DMS153 (cell line): Measurements from ENCODE around the gene PKP4.
"Not testable (repeated sequence)": the region's sequence is repeated elsewhere in the genome, so short reads cannot be mapped to it uniquely, and the experiment has no call there.

Source experiments
- DNase-seq: peaks from one replicate; lab custom pipeline; 2025; lab: John Stamatoyannopoulos, UW

Gene PKP4

GRCh38 chr2:158686210-158686691 is 229.5 kb downstream of the PKP4 start:
- no peak for DNase-seq

- DNase-seq, result no peak
Measured at GRCh38 chr2:158687315-158687714, 230.6 kb downstream of the PKP4 start.

GRCh38 chr2:158688721-158689120 is 232.0 kb downstream of the PKP4 start:
- no peak for DNase-seq

- no peak for DNase-seq
Measured at GRCh38 chr2:158689391-158689790, 232.6 kb downstream of the PKP4 start.

DNA sequence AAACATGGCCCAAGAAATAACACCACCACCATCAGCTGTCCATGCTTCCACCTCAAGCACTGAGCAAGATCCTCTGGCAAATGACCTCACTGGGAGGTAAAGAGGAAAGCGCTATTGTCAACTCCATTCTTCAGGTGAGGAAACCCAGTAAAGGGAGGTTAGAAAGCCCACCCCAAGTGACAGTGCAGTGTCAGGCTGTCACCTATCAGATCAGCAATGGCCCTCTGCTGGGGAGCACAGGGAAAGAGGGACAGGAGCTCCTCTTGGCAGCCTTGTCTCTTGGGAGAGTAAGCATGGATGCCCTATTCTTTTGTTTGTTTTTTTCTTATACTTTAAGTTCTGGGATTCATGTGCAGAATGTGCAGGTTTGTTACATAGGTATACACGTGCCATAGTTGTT is 234.1 kb downstream of the PKP4 start:
- DNase-seq, result no peak

DNA sequence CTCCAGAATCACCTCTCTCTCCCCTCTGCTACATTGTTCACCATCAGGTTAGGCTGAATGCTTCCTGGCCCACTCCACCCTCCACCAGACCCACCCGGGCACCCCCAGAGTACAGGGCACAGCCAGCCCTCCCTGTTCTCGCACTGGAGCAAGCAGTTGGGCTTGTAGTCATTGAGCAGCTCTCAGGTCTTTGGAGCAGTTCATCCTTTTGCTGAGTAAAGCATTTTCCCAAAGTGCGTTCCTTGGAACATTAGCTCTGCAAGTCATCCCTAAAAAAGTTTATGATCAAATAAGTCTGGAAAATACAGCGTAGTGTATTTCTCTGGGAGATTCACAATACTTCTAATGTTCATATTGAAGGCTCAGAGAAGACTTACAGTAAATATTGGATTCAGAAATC is 234.9 kb downstream of the PKP4 start:
- no peak for DNase-seq

GRCh38 chr2:158692372-158693103 is 235.8 kb downstream of the PKP4 start:
- DNase-seq, result no peak

DNA sequence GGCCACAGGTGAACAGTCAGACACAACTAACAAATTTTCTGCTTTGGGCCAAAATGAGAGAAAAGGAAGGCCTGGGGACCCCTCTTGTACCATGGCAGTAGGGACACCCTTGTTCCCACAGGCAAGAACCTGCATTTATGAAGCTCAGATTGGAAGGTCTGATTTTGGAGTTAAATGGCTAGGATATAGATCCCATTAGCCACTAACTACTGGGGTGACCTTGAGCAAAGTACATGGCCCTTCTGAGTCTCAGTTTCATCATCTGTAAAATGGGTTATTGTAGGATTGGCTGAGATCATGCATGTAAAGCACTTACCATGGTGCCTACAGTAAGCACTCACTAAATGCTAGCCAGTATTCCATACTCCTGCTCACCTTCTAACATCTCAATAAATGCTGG is 236.7 kb downstream of the PKP4 start:
- no peak for DNase-seq

DNA sequence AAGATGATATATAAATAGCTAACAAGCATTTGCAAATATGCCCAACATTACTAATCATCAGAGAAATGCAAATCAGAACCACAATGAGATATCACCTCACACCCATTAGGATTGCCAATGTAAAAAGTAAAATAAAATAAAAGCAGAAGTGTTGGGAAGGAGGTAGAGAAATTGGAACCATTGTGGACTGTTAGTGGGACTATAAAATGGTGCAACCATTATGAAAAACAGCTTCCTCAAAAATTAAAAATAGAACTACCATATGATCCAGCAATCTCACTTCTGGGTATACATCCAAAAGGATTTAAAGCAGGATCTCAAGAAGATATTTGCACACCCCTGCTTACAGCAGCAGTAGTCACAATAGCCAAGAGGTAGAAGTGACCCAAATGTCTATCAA is 238.6 kb downstream of the PKP4 start:
- no peak for DNase-seq

- not testable (repeated sequence) for DNase-seq
Measured at GRCh38 chr2:158695744-158696143, 239.0 kb downstream of the PKP4 start.

DNA sequence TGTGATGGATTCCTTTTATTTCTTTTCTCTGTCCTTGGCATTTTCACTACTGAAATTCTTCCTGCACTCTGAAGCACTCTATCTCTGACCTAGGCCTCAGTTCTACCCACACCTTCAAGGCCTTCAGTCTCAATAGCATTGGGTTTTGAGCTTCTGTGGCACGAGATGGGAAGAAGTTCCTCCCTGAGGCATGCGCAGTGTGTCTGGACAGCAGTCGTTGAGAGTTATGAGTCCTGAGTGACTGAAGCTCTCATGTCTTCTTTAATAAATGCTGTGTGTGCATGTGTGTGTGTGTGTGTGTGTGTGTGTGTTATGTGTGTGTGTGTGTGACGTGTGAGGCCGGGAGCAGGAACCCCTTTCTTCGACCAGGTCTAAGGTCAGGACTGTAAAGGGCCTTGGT is 242.6 kb downstream of the PKP4 start:
- no peak for DNase-seq

- no peak for DNase-seq
Measured at GRCh38 chr2:158701101-158701500, 244.3 kb downstream of the PKP4 start.

GRCh38 chr2:158702740-158703139 is 246.0 kb downstream of the PKP4 start:
- no peak for DNase-seq

DNA sequence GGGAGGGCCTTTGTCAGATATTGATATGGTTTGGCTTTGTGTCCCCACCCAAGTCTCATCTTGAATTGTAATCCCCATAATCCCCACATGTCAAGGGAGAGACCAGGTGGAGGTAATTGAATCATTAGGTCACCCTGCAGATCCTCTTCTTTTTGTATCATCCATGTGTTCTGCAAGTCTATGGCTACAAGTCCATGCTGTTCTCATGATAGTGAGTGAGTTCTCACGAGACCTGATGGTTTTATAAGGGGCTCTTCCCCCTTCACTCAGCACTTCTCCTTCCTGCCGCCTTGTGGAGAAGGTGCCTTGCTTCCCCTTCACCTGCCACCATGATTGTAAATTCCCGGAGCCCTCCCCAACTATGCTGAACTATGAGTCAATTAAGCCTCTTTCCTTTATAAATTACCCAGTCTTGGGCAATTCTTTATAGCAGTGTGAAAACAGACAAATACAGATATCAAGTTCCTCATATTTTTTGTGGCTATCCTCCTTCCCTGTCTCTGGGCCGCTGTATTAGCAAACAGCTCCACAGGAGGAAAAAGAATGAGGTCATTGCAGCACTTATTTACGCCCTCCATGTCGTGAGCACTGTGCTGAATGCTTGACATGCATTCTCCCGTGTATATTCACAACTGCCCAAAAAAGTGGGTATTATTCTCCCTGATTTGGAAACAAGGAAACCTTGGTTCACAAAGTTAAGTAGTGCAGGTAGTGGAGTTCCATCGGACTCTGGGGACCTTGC is 248.1 kb downstream of the PKP4 start:
- DNase-seq, result not testable (repeated sequence)

GRCh38 chr2:158712791-158713522 is 256.2 kb downstream of the PKP4 start:
- DNase-seq, result no peak

DNA sequence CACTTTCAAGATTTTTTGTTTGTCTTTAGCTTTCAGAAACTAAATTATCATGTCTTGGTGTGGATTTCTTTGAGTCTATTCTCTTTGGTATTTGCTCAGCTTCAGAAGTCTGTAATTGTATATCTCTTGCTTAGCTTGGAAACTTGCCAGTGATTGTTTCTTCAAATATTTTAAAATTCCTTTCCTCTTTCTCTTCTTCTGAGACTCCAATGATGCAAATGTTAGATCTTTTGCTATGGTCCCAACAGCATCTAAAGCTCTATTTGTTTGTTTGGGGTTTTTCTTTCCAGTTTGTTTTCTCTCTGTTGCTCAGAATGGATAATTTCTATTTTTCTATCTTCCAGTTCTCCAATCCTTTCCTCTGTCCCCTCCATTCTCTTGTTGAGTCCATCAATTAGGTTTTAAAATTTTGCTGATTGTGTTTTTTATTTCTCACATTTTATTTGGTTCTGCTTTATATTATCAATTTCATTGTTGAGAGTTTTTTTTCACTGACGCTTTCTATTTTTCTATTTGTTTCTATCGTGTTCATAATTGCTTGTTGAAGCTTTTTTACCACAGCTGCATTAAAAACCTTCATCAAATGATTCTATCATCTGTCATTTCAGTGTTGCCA is 256.9 kb downstream of the PKP4 start:
- DNase-seq, result no peak

DNA sequence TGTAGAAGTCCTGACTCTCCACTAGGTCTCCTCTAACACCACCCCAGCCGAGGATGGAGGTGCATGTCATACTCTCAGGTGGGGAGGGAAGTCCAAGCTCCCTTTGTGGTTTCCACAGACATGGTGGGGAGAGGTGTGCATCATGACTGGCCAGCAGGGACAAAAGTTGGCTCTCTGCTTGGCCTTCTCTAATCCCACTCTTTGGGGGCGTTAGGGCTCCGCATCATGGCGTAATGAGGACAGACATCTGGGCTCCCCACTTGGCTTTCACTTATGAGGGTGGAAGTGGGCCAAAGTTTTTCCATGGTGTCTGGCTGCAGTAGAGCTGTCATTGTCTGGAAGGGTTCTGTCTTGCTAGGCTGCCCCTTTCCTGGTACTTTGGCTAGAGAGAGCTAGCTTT is 257.7 kb downstream of the PKP4 start:
- DNase-seq, result no peak

DNA sequence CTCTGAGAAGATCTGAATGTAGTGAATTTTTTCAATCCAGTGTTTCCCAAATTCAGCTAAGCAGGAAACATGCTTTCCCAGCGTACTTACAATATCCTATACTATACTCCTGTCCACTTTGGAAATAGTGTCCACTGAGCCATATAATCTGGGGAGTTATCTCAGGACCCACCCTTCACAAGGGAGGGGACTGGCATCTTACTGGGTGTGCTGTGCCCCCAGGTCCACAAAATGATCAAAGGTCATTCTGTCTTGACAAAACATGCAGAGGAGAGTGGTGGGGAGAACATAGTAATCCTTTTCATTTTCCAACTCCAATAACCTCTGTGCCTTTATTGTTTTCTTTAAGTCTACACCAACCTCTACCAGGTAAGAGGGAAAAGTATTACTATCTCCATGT is 258.6 kb downstream of the PKP4 start:
- DNase-seq, result no peak

DNA sequence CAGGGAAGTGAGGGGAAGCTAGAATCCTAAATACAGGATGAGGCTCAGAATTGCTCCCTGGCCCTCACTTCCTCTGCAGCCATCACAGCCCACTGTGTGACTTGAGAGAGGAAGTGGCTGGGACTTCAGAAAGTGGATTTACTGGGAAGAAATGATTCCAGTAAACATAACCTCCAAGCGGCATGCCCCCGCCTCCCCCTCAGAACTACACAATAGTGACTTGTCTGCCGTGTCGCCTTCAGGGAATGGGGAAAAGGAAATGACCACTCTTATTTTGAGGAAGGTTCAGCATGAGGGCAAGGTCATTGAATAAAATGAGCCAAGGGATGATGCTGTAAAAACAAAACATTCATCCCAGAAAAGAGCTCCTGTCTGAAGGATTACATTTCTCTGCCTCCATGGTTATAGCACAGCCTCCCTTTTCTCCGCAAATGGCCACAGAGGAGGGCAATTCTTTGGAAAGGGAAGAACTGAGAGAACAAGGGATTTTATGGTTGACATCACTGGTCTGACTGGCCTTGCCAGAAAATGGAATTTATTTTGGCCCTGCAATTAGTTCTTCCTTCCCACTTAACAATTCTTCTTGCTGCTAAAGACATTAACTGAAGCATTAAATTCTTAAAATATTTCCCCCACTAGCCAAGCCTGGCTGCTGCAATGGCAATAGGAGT is 259.5 kb downstream of the PKP4 start:
- no peak for DNase-seq

GRCh38 chr2:158716921-158717320 is 260.2 kb downstream of the PKP4 start:
- DNase-seq, result no peak

- no peak for DNase-seq
Measured at GRCh38 chr2:158717366-158718195, 260.8 kb downstream of the PKP4 start.
